ENCODE measurements around the gene ECHS1. TPM values are rescaled to one million over a fixed set of nuclear protein-coding genes. Genes with fewer than 3 reads are reported as not detected.

Gene ECHS1
- 58.5 and 61.7 TPM in 2 replicates for total RNA-seq

DNA sequence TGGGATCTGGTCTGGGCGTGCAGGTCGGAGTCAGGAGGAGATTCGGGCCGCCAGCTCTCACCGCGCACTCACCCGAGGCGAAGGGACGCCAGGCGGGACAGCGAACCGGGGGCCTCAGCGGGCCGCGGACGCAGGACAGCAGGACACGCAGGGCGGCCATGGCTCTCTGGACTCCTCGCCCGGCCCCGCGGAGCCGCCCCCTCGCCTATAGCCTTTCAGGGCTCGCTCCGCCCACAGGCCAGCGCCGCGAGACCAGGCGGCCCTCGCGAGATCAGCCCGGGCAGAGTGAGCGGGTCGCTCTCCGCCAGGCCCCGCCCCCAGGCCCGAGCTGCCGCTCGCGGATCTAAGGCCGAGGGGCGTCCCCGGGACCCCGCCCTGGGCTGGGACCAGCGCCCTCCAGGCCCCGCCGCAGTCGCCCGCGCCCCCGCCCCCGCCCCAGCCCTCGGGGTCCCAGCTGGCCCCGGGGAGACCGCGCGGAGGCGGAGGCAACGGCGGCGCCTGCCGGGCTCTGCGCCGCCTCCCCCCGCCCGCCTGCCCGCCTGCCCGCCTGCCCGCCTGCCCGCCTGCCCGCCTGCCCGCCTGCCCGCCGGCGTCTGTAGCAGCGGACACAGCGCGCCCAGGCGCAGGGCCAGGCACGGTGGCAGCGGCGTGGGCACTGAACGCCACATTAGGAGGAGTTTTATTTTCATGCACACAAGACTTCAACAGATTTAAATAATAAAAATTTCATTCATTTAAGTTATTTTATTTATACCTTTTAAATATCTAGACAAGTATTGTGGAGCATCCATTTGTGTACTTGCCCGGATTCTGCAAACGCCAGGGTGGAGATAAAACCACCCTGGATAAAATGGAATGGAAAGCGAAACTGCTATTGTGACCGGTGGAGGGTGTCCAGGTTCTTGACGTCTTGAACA, at the start of gene ECHS1:
ECHS1 (minus strand) TSS at position 181 of the 917 bp plus-strand sequence; CDS start at position 160, 21 bp downstream.

DNA sequence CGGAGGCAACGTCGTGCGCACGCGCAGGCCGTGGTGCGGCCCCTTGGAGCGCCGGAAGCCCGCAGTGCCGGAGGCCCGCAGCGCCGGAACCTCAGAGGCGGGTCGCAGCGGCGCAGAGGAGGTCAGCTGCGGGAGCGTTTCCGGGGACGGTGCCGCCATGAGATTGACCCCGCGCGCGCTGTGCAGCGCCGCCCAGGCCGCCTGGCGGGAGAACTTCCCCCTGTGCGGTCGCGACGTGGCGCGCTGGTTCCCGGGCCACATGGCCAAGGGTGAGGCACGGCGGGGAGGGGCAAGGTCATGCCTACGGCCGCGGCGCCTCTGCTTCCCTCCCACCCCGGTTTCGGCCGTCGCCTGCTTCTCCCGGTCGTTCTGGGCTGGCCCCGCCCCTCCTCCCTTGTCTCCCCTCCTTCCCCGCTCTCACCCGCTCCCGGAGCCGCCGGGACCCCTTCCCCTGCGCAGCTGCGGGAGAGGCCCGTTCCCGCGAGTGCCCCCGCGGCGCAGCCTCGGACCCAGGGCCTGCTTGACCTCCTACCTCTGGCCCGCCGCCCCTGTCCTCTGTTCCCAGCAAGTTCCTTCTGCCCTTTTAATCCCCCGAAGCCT, 21.0 kb upstream of the ECHS1 start, which contains the start of gene MTG1:
MTG1 (plus strand) TSS at position 94 of the 600 bp plus-strand sequence; CDS start at position 158, 64 bp downstream.

DNA sequence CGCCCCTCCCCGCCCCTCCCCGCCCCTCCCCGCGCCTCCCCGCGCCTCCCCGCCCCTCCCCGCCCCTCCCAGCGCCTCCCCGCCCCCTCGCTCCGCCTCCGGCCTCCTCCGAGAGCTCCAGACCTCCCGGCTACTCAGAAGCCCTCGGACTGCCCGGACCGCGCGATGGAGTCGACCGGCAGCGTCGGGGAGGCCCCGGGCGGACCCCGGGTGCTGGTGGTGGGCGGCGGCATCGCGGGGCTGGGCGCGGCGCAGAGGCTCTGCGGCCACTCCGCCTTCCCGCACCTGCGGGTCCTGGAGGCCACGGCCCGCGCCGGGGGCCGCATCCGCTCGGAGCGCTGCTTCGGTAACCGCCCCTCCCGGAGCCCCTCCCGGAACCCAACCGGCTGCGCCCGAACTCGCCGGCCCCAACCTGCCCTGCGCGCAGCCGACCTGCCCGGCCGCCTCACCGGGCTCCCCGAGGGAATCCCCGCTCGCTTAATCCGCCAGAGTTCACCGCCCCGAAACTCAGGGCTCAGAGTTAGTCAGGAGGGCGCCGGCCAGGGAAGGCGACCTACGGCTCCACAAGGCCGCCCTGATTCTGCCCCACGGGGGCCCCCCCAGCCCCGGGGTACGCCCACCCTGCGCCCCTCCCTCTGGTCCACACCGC, 6.1 kb upstream of the ECHS1 start, which contains the start of gene PAOX:
PAOX (plus strand) TSS at position 111 of the 649 bp plus-strand sequence; CDS start at position 166, 55 bp downstream.

DNA sequence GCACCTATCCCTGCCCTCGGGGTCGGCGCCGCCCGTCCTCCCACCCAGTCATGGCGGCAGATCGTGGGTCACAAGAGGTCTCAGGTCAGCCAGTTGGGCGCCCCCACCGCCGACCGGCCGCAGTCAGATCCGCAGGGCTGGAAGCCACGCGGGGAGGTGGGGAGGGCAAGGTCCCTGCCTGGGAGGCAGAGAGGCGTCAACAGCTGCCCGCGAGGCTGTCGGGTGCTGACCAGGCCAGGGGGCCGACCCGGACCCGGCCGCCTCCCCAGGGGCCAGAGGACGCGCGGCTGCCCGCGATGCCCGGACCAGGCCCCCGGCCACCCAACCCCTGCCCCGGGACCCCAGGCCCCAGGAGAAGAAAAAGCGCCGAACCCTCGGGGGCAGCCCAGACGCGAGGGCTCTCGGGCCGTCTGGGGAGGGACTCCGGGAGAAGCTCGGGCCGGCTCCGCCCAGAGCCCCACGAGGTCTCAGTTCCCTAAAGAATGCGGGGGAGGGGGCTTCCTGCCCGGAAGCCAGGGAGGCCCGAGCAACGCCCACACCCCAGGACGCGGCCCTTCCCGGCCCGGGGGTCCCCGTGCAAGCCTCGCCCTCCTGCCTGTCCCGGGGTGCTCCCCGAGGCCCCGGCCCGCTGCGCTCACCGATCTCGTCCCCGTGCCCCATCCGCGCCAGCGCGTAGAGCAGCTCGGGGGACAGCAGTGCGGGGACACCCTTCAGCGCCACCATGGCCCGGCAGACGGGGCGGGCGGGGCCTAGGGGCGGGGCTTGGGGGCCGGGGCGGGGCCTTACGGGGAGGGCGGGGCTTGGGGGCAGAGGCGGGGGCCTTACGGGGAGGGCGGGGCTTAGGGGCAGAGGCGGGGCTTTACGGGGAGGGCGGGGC, 15.6 kb downstream of the ECHS1 start, which contains the start of gene FUOM:
FUOM (minus strand) TSS at position 735 of the 877 bp plus-strand sequence; CDS start at position 723, 12 bp downstream.

DNA sequence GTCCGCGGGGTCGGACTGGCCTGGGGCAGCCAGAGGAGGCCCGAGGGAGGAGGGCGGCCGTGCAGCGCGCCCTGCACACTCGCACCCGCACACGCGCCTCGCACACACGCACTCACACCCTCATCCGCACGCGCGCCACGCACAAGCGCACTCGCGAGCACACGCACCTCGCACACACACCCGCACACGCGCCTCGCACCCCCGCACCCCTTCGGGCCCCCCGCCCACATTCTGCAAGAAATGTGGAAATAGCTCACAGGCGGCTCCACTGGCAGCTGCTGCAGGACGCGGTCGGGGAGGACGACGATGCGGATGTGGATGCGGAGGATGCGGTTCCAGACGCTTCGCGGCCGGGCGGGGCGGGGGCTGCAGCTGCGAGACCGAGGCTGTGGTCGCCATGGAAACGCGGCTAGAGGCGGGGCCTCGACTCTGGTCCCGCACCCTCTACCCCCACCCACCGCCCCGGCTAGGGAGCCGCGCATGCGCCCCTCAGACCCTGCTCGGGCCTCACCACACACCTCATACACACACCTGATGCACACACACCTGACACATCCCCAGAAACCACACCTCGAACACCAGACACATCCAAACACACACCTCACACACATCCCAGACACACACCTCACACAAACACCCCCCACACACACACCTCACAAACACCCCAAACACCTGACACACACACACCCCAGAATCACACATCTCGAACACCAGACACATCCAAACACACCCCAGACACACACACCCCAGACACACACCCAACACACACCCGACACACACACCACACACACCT, 36.4 kb downstream of the ECHS1 start, which contains the start of gene CALY:
CALY (minus strand) TSS at position 320 of the 793 bp plus-strand sequence. CDS start 7,907 bp downstream, outside the sequence.

Small RNA genes lying within 50 kb of the gene (small RNA-seq; reads per million reads assigned to genes)
- gene AL360181.4 (not detected), gene BANF1P2 (not detected), gene MIR3944 (0.19 reads per million)

Other genes starting within 250 kb of the ECHS1 start
- under 0.01 and 0.20 TPM in 2 replicates for gene KNDC1, start 213.1 kb downstream of the ECHS1 start, total RNA-seq
- not detected in 2 replicates for gene UTF1, start 143.1 kb downstream of the ECHS1 start, total RNA-seq
- not detected in 2 replicates for gene VENTX, start 135.5 kb downstream of the ECHS1 start, total RNA-seq
- 0.73 and 1.4 TPM in 2 replicates for gene ADAM8, start 96.5 kb downstream of the ECHS1 start, total RNA-seq
- 63.2 and 82.1 TPM in 2 replicates for gene TUBGCP2, start 64.5 kb downstream of the ECHS1 start, total RNA-seq
- 31.2 and 33.4 TPM in 2 replicates for gene ZNF511, start 64.4 kb downstream of the ECHS1 start, total RNA-seq
- not detected in 2 replicates for gene CALY, start 36.5 kb downstream of the ECHS1 start, total RNA-seq
- gene PRAP1, start 26.0 kb downstream of the ECHS1 start, total RNA-seq, result not detected in 2 replicates
- gene FUOM, start 15.3 kb downstream of the ECHS1 start, total RNA-seq, result 13.6 and 16.6 TPM in 2 replicates
- gene PAOX, start 5.9 kb upstream of the ECHS1 start, total RNA-seq, result 4.1 and 4.8 TPM in 2 replicates
- 26.8 and 30.9 TPM in 2 replicates for gene MTG1, start 20.8 kb upstream of the ECHS1 start, total RNA-seq
- 0.37 and 0.39 TPM in 2 replicates for gene SPRN, start 51.3 kb upstream of the ECHS1 start, total RNA-seq
- 1.1 and 1.6 TPM in 2 replicates for gene SCART1, start 80.6 kb upstream of the ECHS1 start, total RNA-seq
- under 0.01 and 0.39 TPM in 2 replicates for gene CYP2E1, start 154.0 kb upstream of the ECHS1 start, total RNA-seq
- 0.73 and 0.78 TPM in 2 replicates for gene SYCE1, start 192.2 kb upstream of the ECHS1 start, total RNA-seq